HEK293 (cell line): ENCODE measurements around the gene IQSEC1.
A peak's percentile ranks its signal among the peaks of the same experiment; 100 is the strongest.

Source experiments
- EGR2 ChIP-seq: fragments of 450-650 bp; formaldehyde crosslinking; IDR thresholded peaks from 2 replicates; pipeline ENCODE4 v1.5.1; 2016; ENCODE audit warnings: low read depth, missing biosample characterization, missing genetic modification characterization
- ELK4 ChIP-seq: IDR thresholded peaks from 2 replicates; pipeline ENCODE4 v1.6.1; 2011; ENCODE audit warnings: mild to moderate bottlenecking, low read depth, low read length, borderline replicate concordance
- GLIS2 ChIP-seq: fragments of 450-650 bp; formaldehyde crosslinking; IDR thresholded peaks from 2 replicates; pipeline ENCODE4 v1.5.1; 2016; ENCODE audit warnings: missing biosample characterization, missing genetic modification characterization
- HOXC10 ChIP-seq: sonication (generic); formaldehyde crosslinking; IDR thresholded peaks from 2 replicates; pipeline ENCODE4 v1.8.1; 2023; ENCODE audit warnings: mild to moderate bottlenecking, missing genetic modification reagents
- KLF17 ChIP-seq: fragments of 450-650 bp; formaldehyde crosslinking; IDR thresholded peaks from 2 replicates; pipeline ENCODE4 v1.5.1; 2016; ENCODE audit warnings: missing biosample characterization, missing genetic modification characterization
- REPIN1 ChIP-seq: fragments of 450-650 bp; formaldehyde crosslinking; IDR thresholded peaks from 2 replicates; pipeline ENCODE4 v1.5.1; 2017; ENCODE audit warnings: missing biosample characterization, missing genetic modification characterization, low read depth
- SCRT2 ChIP-seq: fragments of 450-650 bp; formaldehyde crosslinking; IDR thresholded peaks from 2 replicates; pipeline ENCODE4 v1.5.1; 2016; ENCODE audit warnings: missing biosample characterization, missing genetic modification characterization
- SP7 ChIP-seq: fragments of 450-650 bp; formaldehyde crosslinking; IDR thresholded peaks from 2 replicates; pipeline ENCODE4 v1.5.1; 2016; ENCODE audit warnings: missing biosample characterization, missing genetic modification characterization
- ZBTB21 ChIP-seq: fragments of 450-650 bp; formaldehyde crosslinking; IDR thresholded peaks from 2 replicates; pipeline ENCODE4 v1.5.1; 2017; ENCODE audit warnings: missing biosample characterization, missing genetic modification characterization
- ZBTB48 ChIP-seq: fragments of 450-650 bp; formaldehyde crosslinking; IDR thresholded peaks from 2 replicates; pipeline ENCODE4 v1.5.1; 2016; ENCODE audit warnings: missing biosample characterization, missing genetic modification characterization
- ZFHX2 ChIP-seq: fragments of 450-650 bp; formaldehyde crosslinking; conservative IDR thresholded peaks from 2 replicates; pipeline ENCODE4 v1.5.1; 2016; ENCODE audit warnings: missing biosample characterization, missing genetic modification characterization
- ZFP3 ChIP-seq: fragments of 450-650 bp; formaldehyde crosslinking; IDR thresholded peaks from 2 replicates; pipeline ENCODE4 v1.5.1; 2016; ENCODE audit warnings: low read depth, missing biosample characterization, missing genetic modification characterization
- ZNF114 ChIP-seq: fragments of 450-650 bp; formaldehyde crosslinking; IDR thresholded peaks from 2 replicates; pipeline ENCODE4 v1.5.0; 2017; ENCODE audit warnings: missing biosample characterization, missing genetic modification characterization
- ZNF140 ChIP-seq: fragments of 450-650 bp; formaldehyde crosslinking; IDR thresholded peaks from 2 replicates; pipeline ENCODE4 v1.5.1; 2016; ENCODE audit warnings: missing biosample characterization, missing genetic modification characterization
- ZNF223 ChIP-seq: fragments of 450-650 bp; formaldehyde crosslinking; IDR thresholded peaks from 2 replicates; pipeline ENCODE4 v1.5.1; 2016; ENCODE audit warnings: missing biosample characterization, missing genetic modification characterization
- ZNF292 ChIP-seq: fragments of 450-650 bp; formaldehyde crosslinking; IDR thresholded peaks from 2 replicates; pipeline ENCODE4 v1.5.1; 2016; ENCODE audit warnings: low read depth, missing biosample characterization, missing genetic modification characterization, borderline replicate concordance
- ZNF426 ChIP-seq: fragments of 450-650 bp; formaldehyde crosslinking; IDR thresholded peaks from 2 replicates; pipeline ENCODE4 v1.5.1; 2017; ENCODE audit warnings: missing biosample characterization, missing genetic modification characterization, mild to moderate bottlenecking, inconsistent platforms, moderate library complexity
- ZNF48 ChIP-seq: fragments of 450-650 bp; formaldehyde crosslinking; IDR thresholded peaks from 2 replicates; pipeline ENCODE4 v1.5.1; 2016; ENCODE audit warnings: missing biosample characterization, missing genetic modification characterization
- ZNF600 ChIP-seq: fragments of 450-650 bp; formaldehyde crosslinking; IDR thresholded peaks from 2 replicates; pipeline ENCODE4 v1.5.1; 2016; ENCODE audit warnings: missing biosample characterization, missing genetic modification characterization
- ZNF621 ChIP-seq: fragments of 450-650 bp; formaldehyde crosslinking; IDR thresholded peaks from 2 replicates; pipeline ENCODE4 v1.5.1; 2017; ENCODE audit warnings: missing biosample characterization, missing genetic modification characterization
- ZNF670 ChIP-seq: fragments of 450-650 bp; formaldehyde crosslinking; IDR thresholded peaks from 2 replicates; pipeline ENCODE4 v1.5.1; 2016; ENCODE audit warnings: missing biosample characterization, missing genetic modification characterization, low read depth
- ZNF701 ChIP-seq: fragments of 450-650 bp; formaldehyde crosslinking; IDR thresholded peaks from 2 replicates; pipeline ENCODE4 v1.5.1; 2016; ENCODE audit warnings: missing biosample characterization, missing genetic modification characterization
- ZNF792 ChIP-seq: fragments of 450-650 bp; formaldehyde crosslinking; IDR thresholded peaks from 2 replicates; pipeline ENCODE4 v1.5.1; 2016; ENCODE audit warnings: missing biosample characterization, missing genetic modification characterization
- ZNF830 ChIP-seq: fragments of 450-650 bp; IDR thresholded peaks from 2 replicates; pipeline ENCODE4 v1.5.0; 2018; ENCODE audit warnings: missing biosample characterization, missing genetic modification characterization, low read depth, mild to moderate bottlenecking, moderate library complexity
- ZSCAN16 ChIP-seq: fragments of 450-650 bp; formaldehyde crosslinking; IDR thresholded peaks from 2 replicates; pipeline ENCODE4 v1.5.1; 2016; ENCODE audit warnings: missing biosample characterization, missing genetic modification characterization
- TF ChIP-seq, protein P1 (sequence below): fragments of 450-650 bp; formaldehyde crosslinking; conservative IDR thresholded peaks from 2 replicates; pipeline ENCODE4 v1.5.1; 2016; ENCODE audit warnings: low read depth, missing biosample characterization, missing genetic modification characterization
- TF ChIP-seq, protein P2 (sequence below): fragments of 450-650 bp; formaldehyde crosslinking; IDR thresholded peaks from 2 replicates; pipeline ENCODE4 v1.5.1; 2017; ENCODE audit warnings: missing biosample characterization, missing genetic modification characterization

The IQSEC1 gene

DNA sequence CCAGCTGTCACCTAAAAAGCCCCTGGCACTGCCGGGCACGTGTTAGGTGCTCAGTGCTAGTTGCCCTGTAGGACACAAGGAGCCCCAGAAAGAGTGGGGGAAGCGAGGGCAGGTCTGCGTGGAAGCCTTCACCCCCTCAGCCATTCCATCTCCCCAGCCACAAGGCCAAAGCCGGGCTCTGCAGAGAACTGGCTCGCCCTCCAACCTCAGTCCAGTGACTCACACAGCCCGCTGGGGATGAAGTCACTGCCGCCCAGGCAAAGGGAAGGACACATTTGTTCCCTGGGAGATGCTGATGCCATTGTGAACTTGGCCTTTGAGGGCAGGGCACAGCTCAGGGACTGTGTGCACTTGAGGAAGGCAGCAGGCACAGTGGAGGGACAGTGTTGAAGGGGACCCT, 48.1 kb downstream of the IQSEC1 start (continued):
- TF ChIP-seq, protein P1, sequence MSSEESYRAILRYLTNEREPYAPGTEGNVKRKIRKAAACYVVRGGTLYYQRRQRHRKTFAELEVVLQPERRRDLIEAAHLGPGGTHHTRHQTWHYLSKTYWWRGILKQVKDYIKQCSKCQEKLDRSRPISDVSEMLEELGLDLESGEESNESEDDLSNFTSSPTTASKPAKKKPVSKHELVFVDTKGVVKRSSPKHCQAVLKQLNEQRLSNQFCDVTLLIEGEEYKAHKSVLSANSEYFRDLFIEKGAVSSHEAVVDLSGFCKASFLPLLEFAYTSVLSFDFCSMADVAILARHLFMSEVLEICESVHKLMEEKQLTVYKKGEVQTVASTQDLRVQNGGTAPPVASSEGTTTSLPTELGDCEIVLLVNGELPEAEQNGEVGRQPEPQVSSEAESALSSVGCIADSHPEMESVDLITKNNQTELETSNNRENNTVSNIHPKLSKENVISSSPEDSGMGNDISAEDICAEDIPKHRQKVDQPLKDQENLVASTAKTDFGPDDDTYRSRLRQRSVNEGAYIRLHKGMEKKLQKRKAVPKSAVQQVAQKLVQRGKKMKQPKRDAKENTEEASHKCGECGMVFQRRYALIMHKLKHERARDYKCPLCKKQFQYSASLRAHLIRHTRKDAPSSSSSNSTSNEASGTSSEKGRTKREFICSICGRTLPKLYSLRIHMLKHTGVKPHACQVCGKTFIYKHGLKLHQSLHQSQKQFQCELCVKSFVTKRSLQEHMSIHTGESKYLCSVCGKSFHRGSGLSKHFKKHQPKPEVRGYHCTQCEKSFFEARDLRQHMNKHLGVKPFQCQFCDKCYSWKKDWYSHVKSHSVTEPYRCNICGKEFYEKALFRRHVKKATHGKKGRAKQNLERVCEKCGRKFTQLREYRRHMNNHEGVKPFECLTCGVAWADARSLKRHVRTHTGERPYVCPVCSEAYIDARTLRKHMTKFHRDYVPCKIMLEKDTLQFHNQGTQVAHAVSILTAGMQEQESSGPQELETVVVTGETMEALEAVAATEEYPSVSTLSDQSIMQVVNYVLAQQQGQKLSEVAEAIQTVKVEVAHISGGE (tag by site-specific recombination), result no peak
- no peak for TF ChIP-seq ELK4
- TF ChIP-seq ZNF670 (tag by site-specific recombination), result no peak
- TF ChIP-seq ZFHX2 (tag by site-specific recombination), result peak; percentile 49
- no peak for TF ChIP-seq ZNF223 (tag by site-specific recombination)
- TF ChIP-seq ZBTB48, result peak; percentile 29; the same call in 1 of the 2 replicates
- no peak for TF ChIP-seq REPIN1 (tag by site-specific recombination)
- no peak for TF ChIP-seq HOXC10 (CRISPR knock-in tag)
- TF ChIP-seq ZNF600 (tag by site-specific recombination), result peak; percentile 29; the same call in 1 of the 2 replicates
- TF ChIP-seq ZNF701 (tag by site-specific recombination), result no peak
- no peak for TF ChIP-seq ZNF114
- TF ChIP-seq ZNF830 (tag by site-specific recombination), result no peak
- no peak for TF ChIP-seq ZNF621 (tag by site-specific recombination)
- TF ChIP-seq GLIS2 (tag by site-specific recombination), result no peak
- TF ChIP-seq ZFP3, result no peak
- TF ChIP-seq ZNF792 (tag by site-specific recombination), result no peak
- no peak for TF ChIP-seq ZNF292 (tag by site-specific recombination)
- TF ChIP-seq ZNF140 (tag by site-specific recombination), result no peak
- peak; percentile 32; the same call in 1 of the 2 replicates for TF ChIP-seq SP7 (tag by site-specific recombination)
- peak; percentile 84; the same call in 1 of the 2 replicates for TF ChIP-seq KLF17 (tag by site-specific recombination)
- no peak for TF ChIP-seq ZNF48 (tag by site-specific recombination)
- TF ChIP-seq, protein P2, sequence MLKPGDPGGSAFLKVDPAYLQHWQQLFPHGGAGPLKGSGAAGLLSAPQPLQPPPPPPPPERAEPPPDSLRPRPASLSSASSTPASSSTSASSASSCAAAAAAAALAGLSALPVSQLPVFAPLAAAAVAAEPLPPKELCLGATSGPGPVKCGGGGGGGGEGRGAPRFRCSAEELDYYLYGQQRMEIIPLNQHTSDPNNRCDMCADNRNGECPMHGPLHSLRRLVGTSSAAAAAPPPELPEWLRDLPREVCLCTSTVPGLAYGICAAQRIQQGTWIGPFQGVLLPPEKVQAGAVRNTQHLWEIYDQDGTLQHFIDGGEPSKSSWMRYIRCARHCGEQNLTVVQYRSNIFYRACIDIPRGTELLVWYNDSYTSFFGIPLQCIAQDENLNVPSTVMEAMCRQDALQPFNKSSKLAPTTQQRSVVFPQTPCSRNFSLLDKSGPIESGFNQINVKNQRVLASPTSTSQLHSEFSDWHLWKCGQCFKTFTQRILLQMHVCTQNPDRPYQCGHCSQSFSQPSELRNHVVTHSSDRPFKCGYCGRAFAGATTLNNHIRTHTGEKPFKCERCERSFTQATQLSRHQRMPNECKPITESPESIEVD, result no peak
- peak; percentile 16; the same call in 1 of the 2 replicates for TF ChIP-seq EGR2 (tag by site-specific recombination)
- TF ChIP-seq ZBTB21, result no peak
- TF ChIP-seq ZSCAN16 (tag by site-specific recombination), result no peak
- TF ChIP-seq SCRT2, result no peak
- no peak for TF ChIP-seq ZNF426
